H9 (cell line): ENCODE results near the gene ZNF236. TPM values are rescaled to one million over a fixed set of nuclear protein-coding genes. Genes with fewer than 3 reads are reported as not detected.
A peak's percentile ranks its signal among the peaks of the same experiment; 100 is the strongest.

ENCODE experiments used
- DNase-seq: peaks from one replicate; pipeline ENCODE4 v3.0.0-alpha.2; 2017
- H2AFZ ChIP-seq: one replicate; pipeline ENCODE4 v1.6.1; 2013; ENCODE audit warnings: mild to moderate bottlenecking, low read length, control low read depth, moderate library complexity
- H2AK5ac ChIP-seq: 2 replicates; pipeline ENCODE4 v1.6.1; 2013; ENCODE audit warnings: low read length, control low read depth, mixed read lengths; ENCODE audit not compliant: insufficient read length
- H2BK120ac ChIP-seq: one replicate; pipeline ENCODE4 v1.6.1; 2013; ENCODE audit warnings: low read depth, mild to moderate bottlenecking, low read length, control low read depth, inconsistent platforms; ENCODE audit not compliant: poor library complexity, severe bottlenecking
- H2BK12ac ChIP-seq: 2 replicates; pipeline ENCODE4 v1.6.1; 2013; ENCODE audit warnings: low read length, control low read depth, mixed read lengths, low read depth; ENCODE audit not compliant: insufficient read length
- H2BK15ac ChIP-seq: 2 replicates; pipeline ENCODE4 v1.6.1; 2013; ENCODE audit warnings: low read depth, low read length, control low read depth
- H2BK20ac ChIP-seq: one replicate; pipeline ENCODE4 v1.6.1; 2013; ENCODE audit warnings: low read depth, mild to moderate bottlenecking, low read length, control low read depth, inconsistent platforms; ENCODE audit not compliant: poor library complexity, severe bottlenecking
- H2BK5ac ChIP-seq: 2 replicates; pipeline ENCODE4 v1.6.1; 2013; ENCODE audit warnings: low read length, control low read depth, mixed read lengths; ENCODE audit not compliant: insufficient read length
- H3K14ac ChIP-seq: 2 replicates; pipeline ENCODE4 v1.6.1; 2013; ENCODE audit warnings: low read length, control low read depth; ENCODE audit not compliant: insufficient read depth
- H3K18ac ChIP-seq: 2 replicates; pipeline ENCODE4 v1.6.1; 2013; ENCODE audit warnings: low read depth, mild to moderate bottlenecking, mixed read lengths, low read length, control low read depth; ENCODE audit not compliant: insufficient read length
- H3K23ac ChIP-seq: 2 replicates; pipeline ENCODE4 v1.6.1; 2013; ENCODE audit warnings: low read length, control low read depth, mixed read lengths, low read depth; ENCODE audit not compliant: insufficient read length
- H3K23me2 ChIP-seq: 2 replicates; pipeline ENCODE4 v1.6.1; 2013; ENCODE audit warnings: low read depth, mild to moderate bottlenecking, mixed read lengths, low read length, control low read depth; ENCODE audit not compliant: insufficient read length, poor library complexity, severe bottlenecking
- H3K27ac ChIP-seq: 2 replicates; pipeline ENCODE4 v1.5.1; 2013; ENCODE audit warnings: low read length, control low read depth, mixed read lengths, low read depth; ENCODE audit not compliant: insufficient read length
- H3K27me3 ChIP-seq: 2 replicates; pipeline ENCODE4 v1.6.1; 2013; ENCODE audit warnings: low read length, control low read depth, inconsistent platforms; ENCODE audit not compliant: insufficient read depth
- H3K4ac ChIP-seq: 2 replicates; pipeline ENCODE4 v1.6.1; 2013; ENCODE audit warnings: low read depth, mild to moderate bottlenecking, control low read depth, inconsistent platforms, low read length, moderate library complexity
- H3K4me1 ChIP-seq: 2 replicates; pipeline ENCODE4 v1.6.1; 2013; ENCODE audit warnings: low read length, control low read depth, inconsistent platforms; ENCODE audit not compliant: insufficient read depth
- H3K4me2 ChIP-seq: 2 replicates; pipeline ENCODE4 v1.6.1; 2013; ENCODE audit warnings: low read length, control low read depth, mixed read lengths; ENCODE audit not compliant: insufficient read length, insufficient read depth
- H3K56ac ChIP-seq: 2 replicates; pipeline ENCODE4 v1.6.1; 2013; ENCODE audit warnings: low read depth, mild to moderate bottlenecking, mixed read lengths, low read length, control low read depth; ENCODE audit not compliant: insufficient read length
- H3K79me1 ChIP-seq: 2 replicates; pipeline ENCODE4 v1.6.1; 2013; ENCODE audit warnings: low read depth, mild to moderate bottlenecking, moderate library complexity, low read length, control low read depth, inconsistent platforms; ENCODE audit not compliant: insufficient read depth, poor library complexity, severe bottlenecking
- H3K79me2 ChIP-seq: 2 replicates; pipeline ENCODE4 v1.6.1; 2013; ENCODE audit warnings: low read length, control low read depth, inconsistent platforms; ENCODE audit not compliant: insufficient read depth
- H3K9ac ChIP-seq: 2 replicates; pipeline ENCODE4 v1.6.1; 2013; ENCODE audit warnings: low read length, control low read depth, mixed read lengths; ENCODE audit not compliant: insufficient read length; ENCODE audit errors: extremely low read depth
- H3K9me3 ChIP-seq: one replicate; pipeline ENCODE4 v1.6.1; 2013; ENCODE audit warnings: low read depth, low read length, inconsistent platforms; ENCODE audit not compliant: control insufficient read depth
- H3T11ph ChIP-seq: one replicate; pipeline ENCODE4 v1.6.1; 2013; ENCODE audit warnings: mild to moderate bottlenecking, low read length, control low read depth, inconsistent platforms
- H4K20me1 ChIP-seq: one replicate; pipeline ENCODE4 v1.6.1; 2013; ENCODE audit not compliant: control insufficient read depth, insufficient read length, insufficient read depth
- H4K5ac ChIP-seq: 2 replicates; pipeline ENCODE4 v1.6.1; 2013; ENCODE audit warnings: low read depth, mild to moderate bottlenecking, mixed read lengths, low read length, control low read depth; ENCODE audit not compliant: insufficient read length
- H4K8ac ChIP-seq: replicated peaks from 2 replicates; pipeline ENCODE4 v1.6.1; 2013; ENCODE audit warnings: low read length, control low read depth, mixed read lengths, low read depth; ENCODE audit not compliant: insufficient read length
- H4K91ac ChIP-seq: 2 replicates; pipeline ENCODE4 v1.6.1; 2013; ENCODE audit warnings: low read depth, mild to moderate bottlenecking, moderate library complexity, mixed read lengths, low read length, control low read depth; ENCODE audit not compliant: insufficient read length
- H3K27ac Mint-ChIP-seq, 3 experiments: 2 replicates in 2 of 3; 3 replicates in 1 of 3; pipeline ENCODE4 v1.8.0; 2020 to 2021; ENCODE audit warnings: mixed read lengths in 3 of 3, mild to moderate bottlenecking in 1 of 3, moderate library complexity in 1 of 3
- H3K27me3 Mint-ChIP-seq: 2 replicates; pipeline ENCODE4 v1.8.0; 2021; ENCODE audit warnings: low read depth, mild to moderate bottlenecking, moderate library complexity, mixed read lengths
- H3K36me3 Mint-ChIP-seq, 3 experiments: 2 replicates in 2 of 3; 3 replicates in 1 of 3; pipeline ENCODE4 v1.8.0; 2020 to 2021; ENCODE audit warnings: low read depth in 3 of 3, mixed read lengths in 3 of 3; ENCODE audit not compliant: insufficient read depth in 1 of 3
- H3K4me1 Mint-ChIP-seq, 2 experiments: 2 replicates each; pipeline ENCODE4 v1.8.0; 2020; ENCODE audit warnings: mixed read lengths in 2 of 2
- H3K4me3 Mint-ChIP-seq, 2 experiments: 2 replicates in 1 of 2; 3 replicates in 1 of 2; pipeline ENCODE4 v1.8.0; 2020 to 2021; ENCODE audit warnings: mild to moderate bottlenecking in 2 of 2, mixed read lengths in 2 of 2, moderate library complexity in 1 of 2
- H3K9me3 Mint-ChIP-seq, 2 experiments: 2 replicates in 1 of 2; 3 replicates in 1 of 2; pipeline ENCODE4 v1.8.0; 2020; ENCODE audit warnings: mild to moderate bottlenecking in 2 of 2, mixed read lengths in 2 of 2, moderate library complexity in 1 of 2
- WGBS: extraction: QIAGEN DNeasy Blood & Tissue Kit; methylation state at CpG from one replicate; pipeline ENCODE4 v1.1.7; 2013; ENCODE audit warnings: missing lambda C conversion rate, low lambda C conversion rate, mixed read lengths; ENCODE audit not compliant: insufficient read length; ENCODE audit errors: extremely low coverage; 5-methylcytosine and 5-hydroxymethylcytosine counted together
- total RNA-seq: library from RNA; stranded (reverse); gene quantifications from 2 replicates; pipeline ENCODE4 v1.2.1, GENCODE V29; 2021
- TF ChIP-seq, protein P1 (sequence below): fragments of 200-600 bp; sonication (generic); conservative IDR thresholded peaks from 3 replicates; pipeline ENCODE4 v1.8.0; 2021; ENCODE audit warnings: antibody characterized with exemption, mild to moderate bottlenecking

ZNF236 gene
- total RNA-seq, 1 experiment from 2014 or later: 16.0 TPM

- H2BK15ac ChIP-seq: no peak overlapping the region
- no peak overlapping the region for H3K56ac ChIP-seq
- no CpG with 5 or more reads among the region's 11 CpGs for WGBS
- no peak for DNase-seq
- H2AK5ac ChIP-seq: no peak overlapping the region
- H3K9ac ChIP-seq: no peak overlapping the region
- no peaks in the 10 kb centered on the region for H3K27me3 ChIP-seq
- H2BK12ac ChIP-seq: no peak overlapping the region
- peaks cover 2% of the 10 kb centered on the region; the same call in 1 of the 2 replicates for H3K79me2 ChIP-seq
- no peak overlapping the region for H3K4me2 ChIP-seq
- no peak overlapping the region for H2BK5ac ChIP-seq
- Mint-ChIP-seq H3K4me1 (peaks cover 20 to 25% of the 10 kb centered on the region in 2 experiments), H3K27me3 (no peaks in the 10 kb centered on the region; the same call in 1 of the 2 replicates), H3K27ac (peak overlapping the region in 1 of 3 experiments; percentile 50; a peak in 1 of 7 replicates), H3K9me3 (no peaks in the 10 kb centered on the region), H3K36me3 (peaks cover 0 to 7% (median 4%) of the 10 kb centered on the region in 3 experiments; a peak in 3 of 7 replicates), H3K4me3 (no peak overlapping the region)
- no peak overlapping the region for H3K14ac ChIP-seq
- H4K91ac ChIP-seq: no peak overlapping the region
- no peak overlapping the region for H3K23ac ChIP-seq
- H3K18ac ChIP-seq: no peak overlapping the region
- no peak overlapping the region for H3K4ac ChIP-seq
- no peaks in the 10 kb centered on the region; the same call in 1 of the 2 replicates for H3K4me1 ChIP-seq
- H3T11ph ChIP-seq: no peak overlapping the region
- no peak overlapping the region for H2BK20ac ChIP-seq
- peaks cover 6% of the 10 kb centered on the region for H3K79me1 ChIP-seq
- TF ChIP-seq, protein P1, sequence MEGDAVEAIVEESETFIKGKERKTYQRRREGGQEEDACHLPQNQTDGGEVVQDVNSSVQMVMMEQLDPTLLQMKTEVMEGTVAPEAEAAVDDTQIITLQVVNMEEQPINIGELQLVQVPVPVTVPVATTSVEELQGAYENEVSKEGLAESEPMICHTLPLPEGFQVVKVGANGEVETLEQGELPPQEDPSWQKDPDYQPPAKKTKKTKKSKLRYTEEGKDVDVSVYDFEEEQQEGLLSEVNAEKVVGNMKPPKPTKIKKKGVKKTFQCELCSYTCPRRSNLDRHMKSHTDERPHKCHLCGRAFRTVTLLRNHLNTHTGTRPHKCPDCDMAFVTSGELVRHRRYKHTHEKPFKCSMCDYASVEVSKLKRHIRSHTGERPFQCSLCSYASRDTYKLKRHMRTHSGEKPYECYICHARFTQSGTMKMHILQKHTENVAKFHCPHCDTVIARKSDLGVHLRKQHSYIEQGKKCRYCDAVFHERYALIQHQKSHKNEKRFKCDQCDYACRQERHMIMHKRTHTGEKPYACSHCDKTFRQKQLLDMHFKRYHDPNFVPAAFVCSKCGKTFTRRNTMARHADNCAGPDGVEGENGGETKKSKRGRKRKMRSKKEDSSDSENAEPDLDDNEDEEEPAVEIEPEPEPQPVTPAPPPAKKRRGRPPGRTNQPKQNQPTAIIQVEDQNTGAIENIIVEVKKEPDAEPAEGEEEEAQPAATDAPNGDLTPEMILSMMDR: no peak
- H4K20me1 ChIP-seq: no peaks in the 10 kb centered on the region
- H2AFZ ChIP-seq: no peak overlapping the region
- no peak overlapping the region for H4K8ac ChIP-seq
- H3K9me3 ChIP-seq: no peaks in the 10 kb centered on the region
- peaks cover 4% of the 10 kb centered on the region for H3K23me2 ChIP-seq
- H3K27ac ChIP-seq: no peak overlapping the region
- no peak overlapping the region for H4K5ac ChIP-seq
- H2BK120ac ChIP-seq: no peak overlapping the region
These were observed 5.1 kb downstream of the ZNF236 start for GRCh38 chr18:76827205-76828200.
